ENCODE results near the gene USP40.

The USP40 gene

DNA sequence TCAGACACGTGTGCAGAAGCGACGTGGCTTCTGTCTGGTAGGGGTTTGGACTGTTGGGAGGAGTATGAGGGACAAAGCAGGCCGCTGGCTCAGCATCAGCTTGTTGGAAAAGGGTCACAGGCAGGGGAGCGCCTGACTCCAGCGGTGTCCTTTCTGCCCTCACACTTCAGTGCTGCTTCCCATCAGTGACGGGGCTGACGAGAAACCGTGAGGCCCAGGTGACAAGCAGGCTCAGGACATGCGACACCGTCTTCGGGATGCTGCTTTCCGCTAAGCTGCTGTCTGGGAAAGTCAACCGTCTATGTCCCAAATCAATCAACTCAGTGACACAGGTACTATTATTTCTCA lies 90.5 kb downstream of the USP40 start:
- no peak for DNase-seq (ENCODE audit: low read depth)

DNA sequence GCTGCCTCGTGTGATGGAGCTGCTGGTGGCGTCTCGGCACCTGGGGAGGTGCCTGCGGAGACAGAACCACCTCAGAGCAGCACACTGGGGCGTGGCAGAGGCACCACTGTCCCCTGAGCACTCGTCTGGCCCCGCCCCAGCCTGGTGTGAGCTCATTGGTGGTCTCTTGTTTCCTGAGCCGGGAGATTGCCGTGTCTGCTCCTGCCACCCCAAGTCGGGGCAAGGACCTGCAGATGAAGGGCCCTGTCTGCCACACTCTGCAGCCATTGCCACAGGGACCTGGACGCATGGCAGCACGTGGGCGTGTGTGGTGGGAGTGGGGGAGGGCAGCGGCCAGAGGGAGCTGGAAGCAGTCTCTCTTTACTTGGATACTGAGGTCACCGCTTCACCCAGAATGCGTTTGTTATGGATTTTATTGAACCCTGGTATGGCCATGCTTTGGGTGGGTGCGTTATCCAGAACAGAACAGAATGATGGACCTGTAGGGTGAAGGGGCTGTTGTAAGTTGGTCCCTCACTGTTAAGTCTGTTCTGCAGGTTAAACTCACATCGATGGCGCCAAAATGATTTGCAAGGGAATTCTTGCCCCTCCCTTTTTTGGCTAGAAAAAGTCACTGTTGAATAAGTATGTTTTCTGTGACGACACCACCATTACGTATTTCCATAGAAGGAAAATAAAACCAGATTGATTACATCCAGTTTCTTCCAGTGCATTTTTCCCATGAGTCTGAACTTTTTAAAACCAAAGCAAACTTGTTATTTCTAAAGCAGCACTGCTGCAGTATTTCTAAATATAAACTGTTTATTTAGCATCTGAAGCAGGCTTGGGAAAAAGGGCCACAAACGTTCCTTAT lies 92.0 kb downstream of the USP40 start:
- no peak for DNase-seq (ENCODE audit: low read depth)

DNA sequence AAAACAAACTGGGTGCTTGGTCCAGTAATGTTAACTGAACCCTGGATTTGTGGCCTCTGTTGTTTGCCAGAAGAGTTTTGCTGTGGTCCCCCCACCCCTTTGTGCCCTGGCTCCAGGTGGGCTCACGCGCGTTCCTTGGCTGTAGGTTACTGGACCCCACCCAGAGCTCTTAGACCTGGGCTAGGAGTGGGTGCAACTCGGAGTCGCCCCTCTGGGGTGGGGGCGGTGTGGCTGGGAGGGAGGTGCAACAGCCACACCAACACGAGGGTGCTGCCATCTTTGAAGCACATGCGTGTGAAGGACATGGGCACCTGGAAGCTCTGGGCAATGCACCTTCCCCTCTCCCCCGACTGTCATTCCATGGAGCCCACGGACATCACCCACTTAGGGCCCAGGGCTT lies 92.7 kb downstream of the USP40 start:
- no peak for DNase-seq (ENCODE audit: low read depth)

DNA sequence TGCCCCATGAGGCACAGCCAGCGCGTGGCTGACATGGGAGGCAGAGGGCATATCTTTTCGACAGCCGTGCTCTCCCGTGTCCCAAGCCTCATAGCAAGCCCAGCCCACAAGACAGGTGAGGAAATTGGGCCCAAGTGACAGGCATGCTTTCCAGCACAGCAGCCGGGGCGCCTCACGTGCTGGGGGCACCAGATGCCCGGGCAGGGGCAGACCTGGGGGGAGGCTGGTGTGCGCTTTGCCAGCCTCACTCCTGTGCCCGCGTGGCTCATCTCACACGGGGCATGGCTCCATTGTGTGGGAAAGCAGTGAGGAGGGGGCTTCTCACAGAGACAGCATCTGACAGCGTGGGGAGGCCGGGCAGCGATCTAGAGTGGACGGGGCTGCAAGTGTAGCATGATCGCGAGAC lies 93.2 kb downstream of the USP40 start:
- DNase-seq (ENCODE audit: low read depth) = no peak

DNA sequence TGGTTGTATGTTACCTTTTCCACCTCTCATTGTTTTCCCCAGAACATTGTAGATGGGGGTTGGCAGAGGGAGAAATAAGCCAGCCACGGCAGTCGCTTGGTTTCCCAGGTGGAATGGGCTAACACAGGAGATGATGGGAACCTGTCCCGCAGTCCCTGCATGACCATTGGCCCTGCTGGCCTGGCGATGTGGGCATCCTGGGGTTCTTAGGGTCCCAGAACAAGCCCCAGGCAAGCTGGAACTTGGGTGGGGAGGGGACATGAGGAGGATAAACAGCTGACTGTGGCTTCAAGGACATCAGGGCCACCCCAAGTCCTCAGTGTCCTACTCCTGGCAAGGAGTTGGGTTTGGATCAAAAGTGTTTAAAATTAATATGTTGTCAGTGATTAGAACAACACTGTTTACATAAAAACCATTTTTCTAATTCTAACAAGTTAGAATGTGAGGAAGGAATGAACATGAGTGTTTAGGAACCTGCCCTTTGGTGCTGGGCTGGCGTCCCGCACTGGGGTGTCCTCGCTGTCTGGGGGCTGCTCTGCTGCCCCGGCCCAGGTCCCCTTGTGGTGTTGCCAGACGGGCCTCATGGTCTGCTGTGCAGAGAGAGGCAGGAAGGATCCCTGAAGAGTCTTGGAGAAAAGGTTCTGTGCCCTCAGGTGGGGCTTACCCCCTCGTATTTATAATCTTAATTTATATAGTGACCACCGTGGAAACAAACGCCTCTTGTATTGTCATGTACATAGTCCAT lies 95.1 kb downstream of the USP40 start:
- DNase-seq (ENCODE audit: low read depth) = no peak

DNA sequence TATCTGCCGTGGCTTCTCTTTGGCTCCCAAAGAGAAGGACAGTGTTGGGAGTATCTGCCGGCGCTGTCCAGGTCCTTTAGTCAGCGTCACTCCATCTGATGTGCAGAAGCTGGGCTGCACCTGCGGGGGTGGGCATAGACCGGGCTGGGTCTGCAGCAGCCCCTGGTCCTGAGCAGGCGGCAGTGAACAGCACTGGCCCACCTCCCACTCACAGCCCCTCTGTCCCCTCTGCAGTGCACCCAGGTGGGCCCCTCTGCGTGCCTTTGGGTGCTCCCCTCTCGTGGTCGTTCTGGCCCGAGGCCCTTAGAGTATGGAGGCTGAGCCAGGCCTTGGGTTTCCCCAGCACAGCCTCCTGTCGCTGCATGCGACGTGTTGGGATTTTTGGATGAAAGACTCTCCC lies 95.7 kb downstream of the USP40 start:
- no peak for DNase-seq (ENCODE audit: low read depth)

DNA sequence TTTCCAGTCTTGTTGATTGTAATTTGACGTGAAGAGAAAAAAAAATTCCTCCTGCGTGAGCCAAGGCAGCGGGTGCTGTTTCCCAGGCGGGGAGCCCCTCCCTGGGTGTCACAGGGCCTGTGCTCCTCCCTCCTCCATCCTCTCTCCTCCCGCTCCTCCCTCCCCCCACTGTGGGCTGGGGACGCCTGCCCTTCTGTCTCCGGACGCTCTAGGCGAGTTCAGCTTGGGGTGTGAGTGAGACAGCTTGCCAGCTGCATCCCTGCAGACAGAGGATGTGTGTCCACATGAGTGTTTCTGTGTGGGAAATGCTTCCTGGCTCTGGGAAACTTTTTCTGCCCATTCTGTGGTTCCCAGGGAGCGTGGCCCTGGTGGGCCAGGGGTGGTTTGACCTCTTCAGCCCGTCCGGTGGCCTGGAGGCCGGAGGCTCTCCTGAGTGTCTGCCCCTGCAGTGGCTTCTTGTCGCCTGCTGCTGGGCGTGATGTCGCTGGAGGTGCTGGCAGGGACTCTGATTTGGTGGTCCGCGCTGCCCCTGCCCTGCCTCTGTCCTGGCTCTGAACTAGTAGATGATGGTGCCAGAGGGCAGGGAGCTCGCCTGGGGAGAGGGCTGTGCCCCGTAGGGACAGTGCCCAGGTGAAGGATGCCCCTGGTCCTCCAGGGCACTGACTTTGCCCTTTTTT lies 96.4 kb downstream of the USP40 start:
- no peak for DNase-seq (ENCODE audit: low read depth)

DNA sequence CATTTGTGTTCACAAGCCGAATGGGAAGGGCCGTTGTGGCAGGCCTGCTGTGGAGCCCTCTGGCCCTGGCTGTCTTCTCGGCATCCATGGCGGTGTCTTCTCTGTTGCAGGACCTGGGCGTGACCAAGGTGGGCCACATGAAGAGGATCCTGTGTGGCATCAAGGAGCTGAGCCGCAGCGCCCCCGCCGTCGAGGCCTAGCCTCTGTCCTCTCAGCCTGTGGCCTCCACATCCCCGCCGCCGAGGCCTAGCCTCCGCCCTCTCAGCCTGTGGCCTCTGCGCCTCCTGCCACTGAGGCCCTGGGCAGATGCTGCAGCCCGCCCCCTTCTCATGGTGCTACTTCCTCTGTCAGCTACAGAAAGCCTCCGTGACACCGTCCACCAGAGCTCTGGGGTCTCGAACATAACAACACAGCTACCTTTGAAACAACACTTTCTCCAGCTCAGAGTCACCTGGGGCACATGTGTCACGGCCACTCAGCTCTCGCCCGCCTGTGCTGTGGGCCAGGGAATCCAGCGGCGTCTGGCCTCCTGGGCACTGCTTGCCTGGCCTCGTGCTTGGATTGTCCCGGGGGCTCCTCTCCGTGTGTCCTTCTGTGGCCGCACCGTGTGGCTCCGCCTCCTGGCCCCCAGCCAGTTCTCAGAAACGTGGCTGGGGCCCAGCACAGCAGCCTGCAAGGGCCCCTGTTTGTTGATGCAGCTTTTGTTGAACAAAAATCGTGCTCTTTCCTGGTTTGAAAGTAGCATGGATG lies 97.1 kb downstream of the USP40 start:
- DNase-seq (ENCODE audit: low read depth) = no peak

DNA sequence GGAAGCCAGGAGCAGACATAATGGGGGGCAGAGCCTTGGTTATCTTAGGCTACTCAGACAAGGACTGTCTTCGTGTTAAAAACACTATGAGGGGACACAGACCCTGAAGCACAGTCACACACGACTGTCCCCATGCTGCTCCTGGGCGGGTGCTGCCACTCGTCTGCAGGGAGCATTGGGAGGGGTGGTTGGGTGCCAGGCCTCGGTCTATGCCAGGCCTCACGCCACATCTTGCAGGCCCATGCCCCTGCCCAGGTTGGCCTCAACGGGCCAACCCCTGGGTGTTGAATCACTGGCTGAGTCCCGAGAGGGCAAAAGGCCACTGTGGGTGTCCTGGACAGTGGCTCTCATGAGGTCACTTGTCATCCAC lies 97.9 kb downstream of the USP40 start:
- no peak for DNase-seq (ENCODE audit: low read depth)

DNA sequence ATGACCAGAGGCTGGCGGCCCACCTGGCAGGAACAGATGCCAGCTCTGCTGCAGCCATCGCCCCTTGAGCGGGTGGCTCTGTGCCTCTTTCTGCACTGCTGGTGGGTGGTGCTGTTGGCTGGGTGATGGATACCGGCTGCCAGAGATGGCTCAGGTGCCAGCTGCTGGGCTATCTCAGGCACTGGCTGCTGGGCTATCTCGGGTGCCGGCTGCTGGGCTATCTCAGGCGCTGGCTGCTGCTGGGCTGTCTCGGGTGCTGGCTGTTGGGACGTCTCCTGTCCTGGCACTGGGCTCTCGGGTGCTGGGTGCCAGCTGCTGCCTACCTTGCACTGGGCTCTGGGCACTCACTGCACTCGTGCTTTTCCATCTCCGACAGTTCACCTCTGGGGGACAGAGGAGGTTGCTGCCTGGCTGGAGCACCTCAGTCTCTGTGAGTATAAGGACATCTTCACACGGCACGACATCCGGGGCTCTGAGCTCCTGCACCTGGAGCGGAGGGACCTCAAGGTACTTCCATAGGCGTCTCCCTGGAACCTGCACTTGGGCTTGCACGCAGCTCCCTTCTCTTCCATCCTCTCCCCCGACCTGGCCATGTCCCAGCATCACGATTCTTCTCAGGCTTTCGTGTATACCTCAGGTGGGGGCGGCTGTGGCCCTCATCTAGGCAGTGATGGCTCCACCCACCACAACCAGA lies 98.4 kb downstream of the USP40 start:
- no peak for DNase-seq (ENCODE audit: low read depth)

DNA sequence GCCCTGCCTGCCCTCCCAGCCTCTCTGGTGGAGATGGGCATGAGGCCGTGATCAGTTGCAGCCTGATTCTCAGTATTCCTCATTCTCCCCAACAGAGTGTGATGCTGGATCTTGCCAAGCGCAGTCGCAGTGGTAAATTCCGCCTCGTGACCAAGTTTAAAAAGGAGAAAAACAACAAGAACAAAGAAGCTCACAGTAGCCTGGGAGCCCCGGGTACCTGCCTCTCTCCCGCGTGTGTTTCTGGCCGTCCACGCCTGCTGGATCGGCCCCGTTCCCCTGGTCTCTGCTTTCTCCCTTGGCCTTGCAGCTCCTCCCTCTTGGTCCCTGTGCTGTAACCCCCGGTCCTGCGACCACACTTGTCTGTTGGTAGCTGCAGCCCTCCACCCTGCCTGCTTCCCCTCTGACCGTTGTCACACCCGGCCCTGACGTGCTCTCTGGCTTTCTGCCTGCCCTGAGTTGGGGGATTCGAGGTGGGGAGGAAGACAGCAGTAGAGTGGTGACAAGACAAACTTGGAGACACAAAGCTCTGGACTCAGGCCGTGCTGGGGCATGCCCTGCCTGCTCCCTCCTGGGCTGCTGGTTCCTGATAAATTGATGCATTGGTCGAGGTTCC lies 99.5 kb downstream of the USP40 start:
- DNase-seq (ENCODE audit: low read depth) = no peak

DNA sequence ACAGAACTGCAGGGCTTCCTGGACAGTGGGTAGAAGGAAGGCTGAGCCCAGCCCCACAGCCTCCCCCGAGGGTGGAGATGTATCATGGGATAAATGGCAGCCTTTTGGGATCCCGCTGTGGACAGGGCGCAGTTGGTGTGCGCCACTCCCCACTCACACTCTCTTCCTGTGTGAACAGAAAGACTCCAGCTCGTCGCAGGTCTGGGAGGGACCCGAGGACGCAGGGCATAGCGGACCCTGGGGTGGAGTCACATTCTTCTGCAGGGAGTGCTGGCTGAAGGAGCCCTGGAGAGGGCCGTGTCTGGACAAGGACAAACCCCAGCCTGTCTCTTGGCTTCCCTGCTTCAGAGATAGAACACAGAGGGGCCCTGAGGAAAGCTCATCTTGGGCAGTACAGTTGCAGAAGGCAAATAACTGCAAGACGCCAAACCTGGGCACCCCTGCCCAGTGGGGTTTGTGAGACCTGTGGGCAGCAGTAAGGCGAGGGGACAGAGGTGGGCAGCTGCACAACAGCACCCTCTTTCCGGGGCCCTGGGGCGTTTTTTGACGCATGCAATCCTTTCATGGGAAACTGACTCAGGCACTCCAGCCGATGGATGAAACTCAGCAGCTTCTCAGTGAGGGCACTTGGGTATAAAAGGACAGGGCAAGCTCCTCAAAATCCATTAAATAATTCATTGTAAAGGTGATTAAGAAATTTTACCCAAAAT lies 101.9 kb downstream of the USP40 start:
- DNase-seq (ENCODE audit: low read depth) = no peak

DNA sequence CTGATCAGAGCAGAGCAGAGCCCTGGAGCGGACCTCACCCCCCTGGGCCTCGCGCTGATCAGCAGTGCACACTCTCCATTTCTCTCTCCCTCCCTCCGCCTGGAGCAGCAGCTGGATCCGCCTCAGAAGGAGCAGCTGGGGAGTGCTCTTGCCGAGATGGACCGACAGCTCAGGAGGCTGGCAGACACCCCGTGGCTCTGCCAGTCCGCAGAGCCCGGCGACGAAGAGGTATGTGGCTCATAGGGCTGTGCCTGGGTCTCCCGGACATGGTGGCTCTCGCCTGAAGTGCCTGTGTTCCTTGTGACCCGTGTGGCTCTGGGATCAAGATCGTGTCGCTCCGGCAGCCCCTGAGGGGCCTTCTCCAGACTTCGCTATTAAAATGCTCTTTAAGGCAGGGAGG lies 102.5 kb downstream of the USP40 start:
- no peak for DNase-seq (ENCODE audit: low read depth)

DNA sequence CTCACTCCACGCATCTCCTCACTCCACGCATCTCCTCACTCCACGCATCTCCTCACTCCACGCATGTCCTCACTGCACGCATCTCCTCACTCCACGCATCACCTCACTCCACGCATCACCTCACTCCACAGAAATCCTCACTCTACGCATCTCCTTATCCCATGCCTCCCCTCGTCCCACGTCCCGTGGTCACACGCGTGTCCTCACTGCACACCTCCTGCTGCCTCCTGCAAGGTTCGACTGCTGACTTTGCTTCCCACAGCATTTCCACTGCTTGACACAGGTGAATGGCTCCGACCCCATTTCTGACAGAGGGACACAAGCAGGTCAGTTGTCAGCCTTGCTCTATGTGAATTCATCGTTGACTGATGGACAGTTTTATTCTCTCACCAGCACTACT lies 103.0 kb downstream of the USP40 start:
- no peak for DNase-seq (ENCODE audit: low read depth)

DNA sequence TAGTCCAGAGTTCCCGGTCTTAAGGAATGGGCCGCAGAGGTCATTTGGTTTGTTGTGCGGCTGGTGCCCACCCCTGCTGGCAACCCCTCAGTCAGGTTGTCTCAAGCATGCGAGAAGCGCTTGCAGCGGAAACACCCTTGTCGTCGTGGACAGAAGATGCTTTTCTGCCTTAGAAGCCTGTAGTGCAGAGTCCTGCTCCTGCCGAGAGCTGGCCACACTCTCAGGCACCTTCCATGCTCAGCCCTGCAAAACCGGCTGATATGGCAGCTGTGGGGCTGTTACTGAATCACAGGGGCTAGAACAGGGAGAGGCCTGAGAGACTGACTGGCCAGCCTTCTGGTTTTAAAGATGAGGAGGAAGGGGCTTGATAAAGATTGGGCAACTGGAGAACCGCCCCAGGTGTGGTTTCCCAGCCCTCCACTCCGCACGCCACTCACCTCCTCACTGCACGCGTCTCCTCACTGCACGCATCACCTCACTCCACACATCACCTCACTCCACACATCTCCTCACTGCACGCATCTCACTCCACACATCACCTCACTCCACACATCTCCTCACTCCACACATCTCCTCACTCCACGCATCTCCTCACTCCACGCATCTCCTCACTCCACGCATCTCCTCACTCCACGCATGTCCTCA lies 103.6 kb downstream of the USP40 start:
- no peak for DNase-seq (ENCODE audit: low read depth)

DNA sequence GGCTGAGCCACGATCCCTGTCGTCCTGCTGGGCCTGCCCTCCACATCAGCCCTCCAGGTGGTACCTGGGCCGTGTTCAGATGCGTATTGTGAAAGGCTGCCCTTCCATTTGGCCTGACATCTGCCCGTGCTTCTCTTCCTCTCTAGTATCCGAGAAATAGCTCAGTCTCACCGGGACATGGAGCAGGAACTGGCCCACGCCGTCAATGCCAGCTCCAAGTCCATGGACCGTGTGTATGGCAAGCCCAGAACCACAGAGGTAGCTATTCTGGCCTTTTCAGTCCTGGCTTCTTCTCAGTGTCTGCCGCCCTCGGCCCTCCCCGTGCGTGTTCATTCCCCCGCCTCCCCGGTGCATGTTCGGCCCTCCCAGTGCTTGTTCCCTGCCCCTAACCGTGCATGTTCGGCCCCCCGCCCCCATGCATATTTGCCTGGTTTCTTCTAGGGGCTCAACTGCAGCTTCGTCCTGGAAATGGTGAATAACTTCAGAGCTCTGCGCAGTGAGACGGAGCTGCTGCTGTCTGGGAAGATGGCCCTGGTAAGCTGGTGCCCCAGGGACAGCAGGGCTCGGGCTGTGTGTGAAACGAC lies 104.3 kb downstream of the USP40 start:
- DNase-seq (ENCODE audit: low read depth) = no peak

DNA sequence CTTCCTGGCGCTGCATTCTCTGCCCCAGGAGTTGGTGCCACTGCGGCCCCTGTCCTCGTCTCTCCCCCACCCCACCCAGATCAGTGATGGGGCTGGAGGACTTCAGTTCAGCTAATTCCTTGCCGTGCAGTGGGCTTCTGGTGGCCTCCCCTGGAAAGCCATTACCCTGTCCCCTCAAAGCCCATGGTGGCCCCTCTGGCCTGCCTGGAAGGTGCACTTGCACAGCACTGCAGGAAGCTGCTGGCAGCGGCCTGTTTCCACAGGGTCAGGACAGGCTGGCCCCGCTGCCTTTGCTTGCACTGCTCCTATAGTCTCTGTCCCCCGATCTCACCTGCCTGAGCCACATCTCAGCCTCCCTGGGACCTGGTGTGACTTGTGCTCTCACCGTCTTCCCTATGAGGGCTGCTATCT lies 105.1 kb downstream of the USP40 start:
- DNase-seq (ENCODE audit: low read depth) = no peak

DNA sequence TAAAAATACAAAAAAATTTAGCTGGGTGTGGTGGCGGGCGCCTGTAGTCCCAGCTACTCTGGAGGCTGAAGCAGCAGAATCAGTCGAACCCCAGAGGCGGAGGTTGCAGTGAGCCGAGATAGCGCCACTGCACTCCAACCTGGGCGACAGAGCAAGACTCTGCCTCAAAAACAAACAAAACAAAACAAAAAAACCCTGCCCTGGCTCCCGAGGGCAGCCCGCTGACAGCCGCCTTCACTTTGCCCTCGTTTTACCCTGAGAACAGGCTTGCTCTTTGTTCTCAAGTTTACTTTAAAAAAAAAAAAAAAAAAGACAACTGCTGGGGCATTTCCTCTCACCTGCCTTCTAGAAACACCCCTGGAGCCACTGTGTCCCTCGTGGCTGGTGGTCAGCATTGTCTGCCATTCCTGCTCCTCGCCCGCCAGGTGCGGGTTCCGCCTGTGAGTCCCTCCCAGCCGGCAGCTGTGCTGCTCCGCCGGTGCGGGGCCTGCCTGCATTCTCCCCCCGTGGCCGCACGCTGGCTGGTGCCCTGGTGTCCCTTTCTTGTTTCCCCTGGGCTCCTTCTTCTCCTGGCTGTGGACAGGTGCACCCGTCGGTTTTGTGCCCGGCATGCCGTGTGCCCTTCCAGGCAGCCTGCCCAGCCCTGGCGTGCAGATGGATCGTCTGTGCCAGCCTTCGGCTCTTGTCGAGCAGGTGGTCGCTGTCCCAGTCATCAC lies 105.7 kb downstream of the USP40 start:
- no peak for DNase-seq (ENCODE audit: low read depth)

DNA sequence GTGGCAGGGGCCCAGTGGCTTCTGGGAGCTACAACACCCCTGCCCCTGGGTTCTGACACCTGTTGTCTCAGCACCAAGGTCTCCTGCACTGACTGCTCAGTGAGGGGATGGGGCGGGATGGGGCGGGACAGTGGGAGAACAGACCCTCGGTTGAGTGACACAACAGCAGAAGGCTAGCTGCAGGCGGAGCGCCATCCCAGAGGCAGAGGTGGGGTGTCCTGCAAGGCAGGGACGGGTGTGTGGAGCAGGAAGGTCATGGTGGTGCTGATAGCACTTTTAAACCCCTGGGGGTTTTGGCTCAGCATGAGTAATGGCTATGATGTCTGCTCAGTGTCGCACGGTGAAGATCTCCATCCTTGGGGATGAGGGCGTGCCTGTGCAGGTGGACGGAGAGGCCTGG lies 107.2 kb downstream of the USP40 start:
- no peak for DNase-seq (ENCODE audit: low read depth)
